Measurements from ENCODE around the gene SH3TC2.

SH3TC2 gene

DNA sequence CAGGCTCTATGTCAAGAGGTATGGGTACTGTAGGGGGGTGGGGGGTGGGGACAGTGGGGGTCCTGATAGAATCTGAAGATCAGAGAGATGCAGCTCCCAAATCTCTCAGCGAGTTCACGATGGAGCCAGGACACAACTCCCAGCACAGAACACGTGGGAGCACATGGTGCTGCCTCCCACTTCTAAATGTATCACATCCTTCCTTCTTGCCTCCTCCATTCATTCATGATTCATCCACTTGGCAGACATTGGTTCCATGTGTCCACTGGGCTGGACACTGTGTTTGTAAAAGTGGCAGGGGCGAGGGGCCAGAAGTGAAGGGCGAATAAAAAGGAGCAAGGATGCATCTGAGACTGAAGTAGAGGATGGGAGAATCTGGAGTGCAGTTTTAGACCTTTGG is 33.9 kb downstream of the SH3TC2 start:
- no peak for DNase-seq (ENCODE audit: low spot score)

DNA sequence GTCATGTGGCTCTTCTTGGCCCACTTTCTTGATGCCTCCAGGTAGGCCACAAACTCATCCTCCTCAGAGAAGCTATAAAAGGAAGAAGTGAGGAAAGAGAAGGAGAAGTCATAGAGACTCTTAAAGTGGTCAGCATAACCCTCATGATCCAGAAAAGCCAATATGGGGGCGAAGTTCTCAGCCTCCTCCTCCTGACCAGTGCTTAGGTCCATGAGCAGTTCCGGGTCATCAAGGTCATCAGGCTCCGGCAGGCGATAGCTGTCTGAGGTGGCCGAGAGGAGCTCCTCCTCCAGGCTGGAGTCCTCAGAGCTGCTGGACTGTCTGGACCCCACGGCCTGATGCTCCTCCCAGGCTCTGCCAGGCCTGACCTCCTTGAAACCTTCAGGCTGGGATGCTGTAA is 34.7 kb downstream of the SH3TC2 start:
- DNase-seq (ENCODE audit: low spot score): no peak

DNA sequence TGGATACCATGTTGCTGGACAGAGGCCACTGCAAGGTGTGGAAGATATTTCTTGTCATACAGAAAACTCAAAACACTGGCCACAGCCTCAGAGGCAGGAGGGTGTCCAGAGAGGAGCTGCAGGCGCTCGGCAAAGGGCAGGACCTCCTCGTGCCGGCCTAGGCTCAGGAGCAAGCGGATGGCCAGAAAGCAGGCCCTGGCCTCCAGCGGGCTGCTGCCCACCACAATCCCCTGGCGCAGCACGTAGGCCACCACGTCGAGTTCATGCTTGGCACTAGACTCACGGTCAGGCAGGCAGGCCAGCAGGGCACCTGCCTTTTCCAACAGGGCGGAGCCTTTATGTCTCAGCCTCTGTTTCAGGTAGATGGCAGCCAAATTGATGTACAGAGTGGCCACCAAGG is 35.2 kb downstream of the SH3TC2 start:
- no peak for DNase-seq (ENCODE audit: low spot score)

DNA sequence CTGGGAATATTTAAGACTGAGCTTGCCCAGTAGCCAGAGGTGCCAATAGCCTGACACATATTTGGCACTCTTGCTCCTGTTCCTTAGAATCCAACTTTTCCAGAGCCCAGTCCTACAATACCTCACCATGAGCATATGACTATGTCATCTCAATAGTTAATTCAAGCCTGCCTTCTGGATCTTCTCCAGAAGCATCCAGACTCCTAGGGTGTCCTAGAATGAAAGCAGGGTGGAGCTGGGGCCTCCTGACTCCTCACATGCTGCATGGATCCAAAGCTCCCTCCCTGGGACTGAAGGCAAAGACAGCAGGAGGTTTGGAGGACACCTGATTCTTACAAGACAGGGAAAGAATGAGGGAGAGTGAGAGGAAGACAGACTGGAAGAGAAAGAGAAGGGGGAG is 37.9 kb downstream of the SH3TC2 start:
- DNase-seq (ENCODE audit: low spot score): no peak

DNA sequence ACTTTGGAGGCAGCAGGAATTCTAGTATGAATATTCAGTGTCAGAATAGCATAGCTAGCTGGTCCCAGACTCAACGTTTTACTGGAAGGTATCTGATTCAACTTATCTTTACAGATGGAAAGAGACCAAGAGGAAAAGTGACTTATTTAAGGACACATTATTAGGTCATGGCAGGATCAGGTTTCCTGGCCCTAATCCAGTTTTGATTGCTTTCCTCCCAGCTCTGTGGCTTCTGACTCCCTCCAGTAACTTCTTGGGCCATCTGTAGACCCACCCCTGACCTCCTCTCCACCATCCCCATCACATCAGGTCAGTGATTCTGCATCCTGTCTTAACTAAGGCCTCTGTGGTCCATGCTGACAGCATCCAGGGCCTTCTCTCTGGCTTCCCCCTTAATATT is 38.4 kb downstream of the SH3TC2 start:
- DNase-seq (ENCODE audit: low spot score): no peak

DNA sequence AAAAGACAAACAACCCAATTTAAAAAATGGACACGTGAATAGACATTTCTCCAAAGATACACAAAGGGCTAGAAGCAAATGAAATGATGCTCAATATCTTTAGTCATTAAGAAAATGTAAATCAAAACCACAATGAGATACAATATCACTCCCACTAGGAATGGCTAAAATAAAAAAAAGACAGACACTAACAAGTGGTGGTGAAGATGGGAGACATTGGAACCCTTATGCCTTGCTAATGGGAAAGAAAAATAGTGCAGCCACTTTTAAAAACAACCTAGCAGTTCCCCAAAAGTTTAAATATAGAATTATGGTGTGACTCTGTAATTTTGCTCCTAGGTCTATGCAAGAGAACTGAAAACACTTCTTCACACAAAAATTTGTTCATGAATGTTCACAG is 40.7 kb downstream of the SH3TC2 start:
- no peak for DNase-seq (ENCODE audit: low spot score)

DNA sequence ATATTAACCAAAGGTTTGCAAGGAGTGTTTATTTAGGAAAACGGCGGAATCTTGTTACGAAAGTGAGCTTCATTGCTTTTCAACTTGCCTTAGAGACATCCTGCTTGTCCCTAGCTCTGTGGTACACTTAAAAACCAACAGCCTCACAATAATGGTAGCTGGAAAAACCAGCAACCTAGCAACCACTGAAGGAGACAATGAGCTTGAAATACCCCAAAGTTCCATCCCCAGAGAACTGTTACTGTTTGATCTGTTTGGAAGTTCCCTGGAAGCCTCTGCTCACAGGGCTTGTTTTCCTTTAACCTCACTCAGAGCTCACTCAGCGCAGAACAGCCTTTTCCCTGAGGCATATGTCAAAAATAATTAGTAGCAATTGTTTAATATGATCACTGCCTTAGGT is 43.2 kb downstream of the SH3TC2 start:
- no peak for DNase-seq (ENCODE audit: low spot score)

DNA sequence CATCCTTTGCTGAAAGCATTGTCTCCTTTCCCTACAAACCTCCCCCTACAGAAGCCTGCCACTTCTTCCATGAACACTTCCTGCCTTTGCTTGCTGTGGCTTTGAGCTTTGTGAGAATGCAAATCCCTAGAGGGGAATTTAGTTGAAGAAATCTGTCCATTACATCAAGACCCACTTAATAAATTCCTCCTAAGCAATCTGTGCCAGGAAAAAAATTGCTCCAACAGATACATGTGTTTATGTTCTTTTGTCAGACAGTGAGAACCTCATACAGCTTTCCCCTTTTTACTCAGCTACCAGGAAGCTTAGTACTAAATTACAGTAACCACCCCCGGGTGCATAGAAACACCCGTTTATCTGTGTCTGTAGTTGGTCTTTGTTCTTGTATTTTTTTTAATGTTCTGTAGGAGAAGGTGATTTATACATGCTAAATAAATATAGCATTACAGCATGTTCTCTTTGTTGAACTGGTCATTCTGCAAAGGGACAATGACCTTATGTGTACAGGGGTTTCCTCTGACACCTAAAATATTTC is 43.9 kb downstream of the SH3TC2 start:
- no peak for DNase-seq (ENCODE audit: low spot score)

DNA sequence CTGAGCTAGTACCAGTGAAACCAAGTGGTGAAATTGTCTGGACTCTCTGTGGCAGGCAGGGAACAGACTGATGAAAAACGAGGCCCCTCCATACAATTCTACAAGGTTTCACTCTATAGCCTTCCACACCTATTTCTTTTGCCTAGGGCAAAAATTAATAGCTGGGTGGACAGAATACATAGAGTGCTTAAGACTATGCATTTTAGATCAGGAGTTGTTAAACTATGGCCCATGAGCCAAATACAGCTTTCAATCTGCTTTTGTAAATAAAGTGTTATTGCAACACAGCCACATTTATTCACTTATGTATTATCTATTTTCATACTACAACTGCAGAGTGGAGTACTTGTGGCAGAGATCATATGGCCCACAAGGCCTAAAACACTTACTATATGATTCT is 45.2 kb downstream of the SH3TC2 start:
- DNase-seq (ENCODE audit: low spot score): no peak

DNA sequence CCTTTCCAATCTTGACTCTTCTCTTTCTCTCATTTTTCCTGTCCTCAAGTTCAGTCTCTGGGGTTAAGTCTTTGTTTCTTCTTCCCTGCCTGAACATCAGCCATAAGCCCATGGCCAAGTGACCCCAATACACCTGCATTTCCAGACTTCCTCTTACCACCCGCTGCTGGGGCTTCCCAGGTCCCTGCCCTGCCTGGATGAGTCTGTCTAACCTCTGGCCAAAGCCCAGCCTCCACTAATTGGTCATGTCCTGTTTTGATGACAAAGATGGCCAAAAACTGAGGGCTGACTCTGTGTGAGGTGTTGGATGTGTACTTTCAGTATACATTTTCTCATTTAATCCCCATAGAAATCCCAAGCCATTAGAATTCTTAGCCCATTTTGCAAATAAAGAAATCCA is 47.3 kb downstream of the SH3TC2 start:
- no peak for DNase-seq (ENCODE audit: low spot score)

DNA sequence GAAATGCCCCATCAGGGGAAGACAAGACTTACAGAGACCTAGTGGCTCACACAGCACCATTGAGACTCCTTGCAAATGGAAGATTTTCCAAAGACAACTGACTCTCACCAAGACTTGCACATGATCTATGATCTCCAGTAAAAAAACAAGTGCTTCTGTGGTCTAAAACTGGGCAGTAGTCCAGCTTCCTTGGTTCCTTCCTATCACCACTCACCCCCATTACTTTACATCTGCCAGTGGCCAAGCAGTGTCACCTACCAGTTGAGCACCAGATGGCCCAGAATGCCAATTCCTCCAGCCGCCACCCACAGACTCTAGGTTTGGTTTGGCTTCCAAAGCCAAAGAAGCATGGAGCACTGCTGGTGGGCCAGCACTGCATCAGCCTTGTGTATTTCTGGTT is 47.7 kb downstream of the SH3TC2 start:
- no peak for DNase-seq (ENCODE audit: low spot score)

DNA sequence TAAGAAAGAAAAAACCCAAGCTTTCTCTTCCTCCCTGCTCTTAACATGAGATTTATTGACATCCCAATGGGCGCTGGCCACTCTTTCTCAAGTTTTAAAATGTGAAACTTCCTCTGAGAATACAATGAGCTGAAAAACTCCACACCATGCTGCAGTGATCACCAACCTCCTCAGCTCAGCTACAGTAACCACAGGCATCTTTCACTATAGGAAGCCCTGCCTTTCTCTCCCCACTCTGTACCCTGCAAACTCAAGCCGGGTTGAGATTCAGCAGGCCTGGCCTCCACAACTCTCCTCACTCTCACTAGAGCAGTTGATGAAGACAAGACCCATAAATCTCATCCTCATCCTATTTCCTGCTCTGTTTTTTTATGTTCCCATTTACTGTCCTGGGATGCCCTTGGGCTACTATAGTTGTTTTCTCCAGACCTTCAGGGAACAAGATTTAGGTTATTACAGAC is 48.3 kb downstream of the SH3TC2 start:
- DNase-seq (ENCODE audit: low spot score): no peak

DNA sequence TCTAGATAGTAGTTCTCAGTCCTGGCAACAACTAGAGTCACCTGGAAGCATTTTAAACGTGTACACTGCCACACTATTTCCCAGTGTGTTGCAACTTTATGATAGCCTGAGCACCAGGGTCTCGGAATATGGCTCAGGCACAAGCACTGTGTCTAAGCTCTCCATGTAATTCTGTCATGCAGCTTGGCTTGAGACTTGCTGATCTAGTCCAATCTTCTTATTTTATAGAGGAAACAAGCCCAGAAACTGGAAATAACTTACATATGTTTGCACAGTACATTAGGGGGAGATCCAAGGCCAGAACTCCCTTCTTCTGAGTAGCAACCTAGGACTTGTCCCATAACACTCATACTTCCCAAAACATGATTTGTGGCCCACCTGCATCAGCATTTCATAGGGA is 49.1 kb downstream of the SH3TC2 start:
- no peak for DNase-seq (ENCODE audit: low spot score)

DNA sequence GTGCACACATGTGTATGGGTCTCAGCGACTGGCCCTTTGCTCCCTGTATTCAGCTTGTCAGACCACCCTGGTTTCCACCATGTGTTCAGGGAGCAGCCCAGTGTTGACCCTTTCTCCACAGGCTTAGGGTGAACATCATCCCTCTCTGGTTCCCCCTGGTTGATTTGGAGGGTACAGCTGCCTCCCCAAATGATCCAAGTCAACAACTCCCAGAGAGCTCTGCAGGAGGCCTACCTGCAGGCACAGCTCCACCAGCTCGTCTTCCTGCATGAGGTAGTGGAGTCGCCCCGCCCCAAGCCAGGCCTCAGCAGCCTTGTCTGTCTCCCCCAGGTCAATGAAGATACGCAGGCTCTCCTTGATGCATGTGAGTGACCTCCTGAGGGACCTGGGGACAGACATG is 50.5 kb downstream of the SH3TC2 start:
- DNase-seq (ENCODE audit: low spot score): no peak

DNA sequence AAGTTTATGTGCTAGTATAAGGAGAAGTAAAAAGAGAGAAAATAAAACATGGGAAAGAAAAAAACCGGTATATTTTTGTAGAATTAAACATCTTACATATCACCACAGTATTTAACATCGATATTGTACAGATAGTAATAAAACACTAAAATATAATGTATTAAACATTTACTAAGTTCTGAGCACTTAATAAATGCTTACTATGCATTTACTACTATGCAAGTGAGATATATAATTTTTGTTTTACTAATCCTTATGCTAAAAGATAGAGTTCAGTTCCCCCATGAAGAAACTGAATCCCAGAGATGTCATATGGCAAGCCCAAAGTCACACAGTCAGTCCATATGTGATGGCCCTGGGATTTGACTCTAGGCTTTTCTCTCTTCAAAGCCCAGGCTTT is 51.1 kb downstream of the SH3TC2 start:
- no peak for DNase-seq (ENCODE audit: low spot score)

DNA sequence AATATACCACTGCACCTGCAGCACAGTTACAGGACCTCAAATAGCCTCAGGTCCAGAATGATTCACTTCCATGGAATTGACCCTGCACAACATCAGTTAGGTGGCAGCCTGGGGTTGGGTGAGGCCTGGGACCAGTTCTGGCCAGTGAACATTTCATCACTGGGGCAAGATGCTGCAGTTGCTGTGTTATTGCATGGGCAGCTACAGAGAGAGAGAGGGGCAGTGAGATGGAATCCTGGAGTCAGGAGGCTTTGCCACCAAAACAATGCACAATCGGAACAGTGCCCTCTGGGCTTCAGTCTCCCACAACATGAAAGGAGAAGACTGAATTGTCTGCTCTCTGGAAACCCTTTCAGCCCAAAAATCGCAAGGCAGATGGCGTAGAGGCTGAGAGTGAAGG is 51.8 kb downstream of the SH3TC2 start:
- no peak for DNase-seq (ENCODE audit: low spot score)

DNA sequence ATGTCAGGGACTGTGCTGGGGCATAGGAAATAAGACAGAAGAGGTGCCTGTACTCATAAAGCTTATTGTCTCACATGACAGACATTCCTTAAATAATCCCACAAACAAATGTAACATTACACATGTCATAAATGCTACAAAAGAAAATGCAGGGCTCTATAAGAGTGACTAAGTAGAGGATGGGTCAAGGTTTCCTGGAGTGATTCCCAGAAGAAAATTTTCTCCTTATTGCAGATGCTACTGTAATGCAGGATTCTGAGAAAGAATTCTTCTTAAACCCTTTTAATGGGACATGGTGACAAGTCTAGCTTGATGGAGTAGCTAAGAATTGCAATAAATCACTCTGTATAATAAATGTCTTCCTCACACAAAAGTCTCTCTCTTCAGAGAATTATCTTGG is 55.7 kb downstream of the SH3TC2 start:
- no peak for DNase-seq (ENCODE audit: low spot score)

DNA sequence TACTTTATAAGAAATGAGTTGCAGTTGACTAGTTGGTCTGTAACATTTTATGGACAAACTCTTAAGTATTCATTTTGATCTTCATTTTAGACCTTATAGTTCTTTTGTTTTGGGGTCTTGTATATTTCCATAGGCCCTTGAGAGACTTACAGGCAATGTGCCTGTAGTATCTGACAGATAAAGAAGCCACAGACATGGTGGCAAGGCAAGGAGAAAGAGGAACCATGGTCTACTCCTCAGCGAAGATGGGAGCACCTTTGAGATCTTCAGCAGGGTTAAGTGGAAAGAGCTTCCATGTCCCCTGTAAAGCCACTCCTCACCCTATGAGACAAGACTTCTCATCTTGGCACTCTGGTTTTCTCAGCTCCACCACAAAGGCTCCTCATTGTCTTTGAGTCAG is 56.4 kb downstream of the SH3TC2 start:
- no peak for DNase-seq (ENCODE audit: low spot score)

DNA sequence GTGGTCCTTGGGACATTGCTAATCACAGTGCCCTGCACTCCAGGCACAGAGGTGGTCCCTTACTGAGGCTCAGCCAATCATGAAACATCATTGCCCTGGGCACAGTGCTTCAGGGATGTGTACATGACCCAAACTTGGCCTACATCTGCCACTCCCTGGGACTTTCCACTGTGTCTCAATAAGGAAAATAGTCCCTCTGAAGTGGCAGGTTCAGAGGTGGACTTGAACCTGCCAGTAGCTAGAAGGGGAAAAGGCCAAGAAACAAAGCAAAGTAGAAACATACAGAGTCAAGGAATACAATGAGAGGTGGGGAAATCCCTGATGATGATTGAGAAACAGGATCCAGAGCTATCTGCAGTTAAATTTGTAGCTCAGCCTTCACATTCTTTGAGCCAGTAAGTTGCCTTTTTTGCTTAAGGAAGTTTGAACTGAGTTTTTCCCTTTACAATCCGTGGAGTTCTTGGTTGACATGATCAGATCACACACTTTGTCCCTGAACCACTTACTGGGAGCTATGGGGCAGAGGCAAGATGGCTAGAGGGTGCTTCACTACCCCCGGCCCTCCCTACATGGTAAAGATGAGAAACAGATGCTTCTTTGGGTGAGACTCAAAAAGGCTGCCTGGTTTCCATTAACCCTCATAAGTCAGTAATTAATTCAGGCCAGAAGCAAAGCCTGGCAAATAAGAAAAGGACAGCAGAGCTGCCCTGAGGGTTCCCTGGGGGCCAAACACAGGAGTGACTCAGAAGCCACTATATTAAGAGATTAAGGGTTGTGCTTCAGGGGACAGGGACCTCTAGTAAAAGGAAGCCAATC is 57.6 kb downstream of the SH3TC2 start:
- DNase-seq (ENCODE audit: low spot score): no peak

DNA sequence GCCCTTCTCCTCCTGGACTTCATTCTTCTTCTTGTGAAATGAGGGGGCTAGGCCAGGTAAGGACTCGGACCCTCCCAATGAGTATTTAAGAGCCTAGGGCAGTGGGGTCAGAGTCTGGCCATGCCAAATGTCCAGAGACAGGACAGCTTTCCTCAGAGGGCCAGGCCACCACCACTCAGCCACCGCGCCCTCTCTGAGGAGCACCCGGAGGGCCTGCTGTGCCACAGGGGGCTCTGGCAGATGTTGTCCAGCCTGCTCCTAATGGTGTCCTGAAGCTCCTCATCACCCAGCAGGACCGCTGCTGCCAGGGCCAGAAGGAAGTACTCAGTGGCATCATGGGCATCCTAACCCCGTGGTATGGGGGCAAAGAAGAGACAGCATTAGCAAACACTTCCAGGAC is 58.3 kb downstream of the SH3TC2 start:
- no peak for DNase-seq (ENCODE audit: low spot score)

DNA sequence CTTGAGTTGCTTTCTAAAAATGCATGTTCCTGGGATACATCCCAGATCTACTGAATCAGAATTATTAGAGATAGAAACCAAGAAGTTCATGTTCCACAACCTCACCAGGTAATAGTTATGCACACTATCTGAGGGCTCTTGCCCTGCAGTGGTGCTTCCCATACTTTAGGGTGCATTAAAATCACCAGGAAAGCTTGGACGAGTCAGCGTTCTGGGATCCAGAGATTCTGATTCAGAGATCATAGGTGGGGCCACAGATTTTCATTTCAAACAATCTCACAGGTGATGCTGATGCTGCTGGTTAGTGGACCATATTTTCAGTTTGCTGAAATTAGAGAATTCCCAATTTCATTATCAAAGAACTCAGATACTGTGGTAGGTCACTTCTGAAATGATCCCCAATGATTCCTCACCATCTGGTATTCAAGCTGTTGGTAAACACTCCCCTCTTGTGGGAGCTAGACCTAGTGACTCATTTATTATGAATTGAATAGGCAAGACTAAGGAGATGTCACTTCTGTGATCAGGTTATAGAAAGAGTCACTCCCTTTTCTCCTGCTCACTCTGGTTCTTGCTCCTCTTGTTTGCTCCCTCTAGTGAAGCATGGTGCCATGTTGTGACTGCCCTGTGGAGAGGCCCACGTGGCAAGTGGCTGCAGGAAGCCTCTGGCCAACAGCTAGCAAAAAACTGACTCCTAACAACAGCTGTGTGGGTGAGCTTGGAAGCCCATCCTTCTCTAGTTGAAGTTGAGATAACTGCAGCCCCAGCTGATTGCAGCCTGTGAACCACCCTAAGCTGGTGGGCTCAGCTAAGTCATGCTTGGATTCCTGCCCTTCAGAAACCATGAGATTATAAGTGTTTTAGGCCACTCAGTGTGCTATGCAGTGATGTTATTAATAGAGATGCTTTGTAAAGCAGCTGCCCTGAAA is 59.8 kb downstream of the SH3TC2 start:
- peak; percentile 25 for DNase-seq (ENCODE audit: low spot score)

DNA sequence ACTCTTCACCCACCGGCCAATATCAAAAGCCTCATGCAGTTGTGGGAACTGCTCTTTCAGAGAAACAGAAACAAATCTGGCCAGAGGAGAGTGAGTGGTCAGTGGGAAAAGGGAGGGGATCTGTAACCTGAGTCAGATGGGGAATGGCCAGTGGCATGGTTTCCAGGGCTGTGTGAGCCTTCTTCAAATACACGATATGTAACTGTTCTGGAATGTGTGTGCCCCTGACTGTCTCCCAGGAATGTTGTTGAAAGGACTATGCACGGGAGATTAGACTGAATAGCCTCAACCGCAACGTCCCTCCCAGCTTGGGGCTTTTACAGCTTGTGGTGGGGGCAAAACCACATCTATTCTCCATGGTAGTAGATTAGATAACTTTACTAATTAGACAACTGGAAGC is 60.8 kb downstream of the SH3TC2 start:
- DNase-seq (ENCODE audit: low spot score): no peak

DNA sequence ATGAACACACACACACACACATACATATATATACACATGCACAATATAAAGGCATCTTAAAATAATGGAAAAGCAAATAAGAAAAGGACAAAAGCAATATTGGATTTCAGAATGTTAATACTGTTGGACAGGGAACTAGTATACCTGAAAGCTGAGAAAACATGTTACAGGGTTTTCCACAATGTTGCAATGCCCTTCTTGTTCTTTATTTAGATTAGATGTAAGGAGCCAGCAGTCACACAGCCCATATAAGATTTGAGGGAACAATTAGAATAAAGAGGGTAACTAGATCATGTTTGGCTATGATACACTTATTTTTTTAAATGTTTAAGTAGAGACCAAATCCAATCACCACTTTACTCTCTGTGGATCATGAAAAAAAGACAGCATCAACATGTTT is 61.7 kb downstream of the SH3TC2 start:
- no peak for DNase-seq (ENCODE audit: low spot score)

Measured in cerebellar cortex (tissue), 1 donor.